ENCODE data around the gene DMRTA2. TPM values are rescaled to one million over a fixed set of nuclear protein-coding genes. Genes with fewer than 3 reads are reported as not detected.
A peak's percentile ranks its signal among the peaks of the same experiment; 100 is the strongest.

The DMRTA2 gene
- total and polyA plus RNA-seq, 2 donors (not counting 3 experiments of a cell fraction or from before 2014, with no cell fraction given), result not detected

- Histone ChIP-seq H3K4me1 (ENCODE audit: control insufficient read depth, extremely low read depth, insufficient read depth, low read length) (no peaks in the 10 kb centered on the region), H3K27me3 (ENCODE audit: control insufficient read depth in 2 of 2, insufficient read depth in 2 of 2, low read length in 2 of 2) (peaks cover 11 to 15% of the 10 kb centered on the region in 2 experiments), H2AFZ (ENCODE audit: low read depth, low read length) (no peak overlapping the region), H3K4me2 (ENCODE audit: insufficient read depth, low read length) (no peak overlapping the region), H4K20me1 (replicated peaks; ENCODE audit: control insufficient read depth, extremely low read depth, insufficient read depth, low read length) (no peaks in the 10 kb centered on the region), H3K36me3 (ENCODE audit: control insufficient read depth in 2 of 2, extremely low read depth in 1 of 2, insufficient read depth in 2 of 2, low read length in 2 of 2) (no peaks in the 10 kb centered on the region), H3K9me1 (replicated peaks; ENCODE audit: control insufficient read depth, extremely low read depth, insufficient read depth, low read length) (no peaks in the 10 kb centered on the region), H3K9me3 (replicated peaks; ENCODE audit: control insufficient read depth, insufficient read depth, low read length) (no peaks in the 10 kb centered on the region), H3K79me2 (ENCODE audit: control insufficient read depth, insufficient read depth, low read length) (no peaks in the 10 kb centered on the region), H3K27ac (ENCODE audit: insufficient read depth, low read depth, low read length) (no peak overlapping the region), H3K4me3 (replicated peaks in 1 of 3; ENCODE audit: insufficient read depth in 1 of 3, low read depth in 1 of 3, low read length in 3 of 3) (no peak overlapping the region), H3K9ac (replicated peaks; ENCODE audit: extremely low read depth, insufficient read depth, low read length) (no peak overlapping the region)
- FAIRE-seq, result peak; percentile 78
- dilution Hi-C loops (cut with MboI; ENCODE audit: extremely low pct_ligation_motif_present, low sequenced_read_pairs) (no loop called here), intact Hi-C loops (cut with micrococcal nuclease) (loop anchor here (1.0 to 10.0 kb wide), 5 partner anchors 237 to 820 kb away; no protein-coding TSS in a partner anchor)
- ChIA-PET CTCF (interaction anchor here (0.6 to 8.5 kb wide), 14 partner anchors 119 to 824 kb away, joined by 3 to 170 read pairs (median 4); no protein-coding TSS in a partner anchor), POLR2A (no interaction called here)
- TF ChIP-seq CTCF (IDR thresholded peaks at IDR 0.05; ENCODE audit: extremely low read depth in 1 of 2, insufficient read depth in 1 of 2, low read depth in 1 of 2, low read length in 2 of 2), result peak; percentile 51 to 62
- no peak for TF ChIP-seq GATA2 (IDR thresholded peaks at IDR 0.05; ENCODE audit: insufficient read depth, insufficient read length, low read depth, low read length)
- BruUV-seq (replicated peaks), result no TSS peak
- DNase-seq (ENCODE audit: low read depth, low spot score), result peak; percentile 26
Measured at GRCh38 chr1:50368179-50369007, 54.9 kb downstream of the DMRTA2 start.

All from endothelial cell of umbilical vein (primary cell).